HepG2 (cell line): ENCODE results near the gene UQCRC2. TPM values are rescaled to one million over a fixed set of nuclear protein-coding genes. Genes with fewer than 3 reads are reported as not detected.

ENCODE experiments used
- GLMP ChIP-seq: sonication (generic); formaldehyde crosslinking; IDR thresholded peaks from 2 replicates; pipeline ENCODE4 v1.9.0; 2021; ENCODE audit warnings: missing genetic modification reagents, mild to moderate bottlenecking, borderline replicate concordance
- HDAC1 ChIP-seq: sonication (generic); formaldehyde crosslinking; IDR thresholded peaks from 2 replicates; pipeline ENCODE4 v1.5.1; 2020; ENCODE audit warnings: mild to moderate bottlenecking, missing genetic modification reagents
- HNF4G ChIP-seq, 2 experiments: sonication (generic) in 1 of 2; formaldehyde crosslinking in 1 of 2; IDR thresholded peaks; 2 replicates each; pipeline versions ENCODE4 v1.4.0 to v1.6.1; 2011 to 2020; ENCODE audit warnings: borderline replicate concordance in 2 of 2, low read depth in 2 of 2, mild to moderate bottlenecking in 2 of 2, low read length in 1 of 2, missing genetic modification reagents in 1 of 2, moderate library complexity in 1 of 2
- HNRNPUL1 ChIP-seq: fragments of 200-400 bp; formaldehyde crosslinking; IDR thresholded peaks from 2 replicates; pipeline ENCODE4 v1.6.1; 2017; ENCODE audit warnings: low read depth, mild to moderate bottlenecking, low read length, moderate library complexity
- KDM6A ChIP-seq: IDR thresholded peaks from 2 replicates; pipeline ENCODE4 v1.6.1; 2016; ENCODE audit warnings: low read depth
- KLF11 ChIP-seq: IDR thresholded peaks from 2 replicates; pipeline ENCODE4 v1.6.1; 2016; ENCODE audit warnings: missing compliant biosample characterization
- RARG ChIP-seq: sonication (generic); formaldehyde crosslinking; IDR thresholded peaks from 2 replicates; pipeline ENCODE4 v1.4.0; 2020; ENCODE audit warnings: low read depth, mild to moderate bottlenecking, missing genetic modification reagents
- RXRA ChIP-seq: sonication (generic); formaldehyde crosslinking; IDR thresholded peaks from 2 replicates; pipeline ENCODE4 v1.5.1; 2020; ENCODE audit warnings: missing genetic modification reagents
- SP1 ChIP-seq, 2 experiments: fragments of 450-650 bp in 1 of 2; sonication (generic) in 1 of 2; formaldehyde crosslinking in 1 of 2; IDR thresholded peaks; 2 replicates each; pipeline versions ENCODE4 v1.4.0 to v1.6.1; 2016 to 2020; ENCODE audit warnings: missing genetic modification reagents in 1 of 2
- STAG1 ChIP-seq: sonication (generic); formaldehyde crosslinking; IDR thresholded peaks from 2 replicates; pipeline ENCODE4 v1.4.0; 2020; ENCODE audit warnings: missing genetic modification reagents
- TBL1XR1 ChIP-seq: fragments of 150-350 bp; IDR thresholded peaks from 2 replicates; pipeline ENCODE4 v1.6.1; 2014; ENCODE audit warnings: borderline replicate concordance, low read length; ENCODE audit not compliant: partially characterized antibody
- TSC22D2 ChIP-seq: sonication (generic); formaldehyde crosslinking; IDR thresholded peaks from 2 replicates; pipeline ENCODE4 v1.5.1; 2020; ENCODE audit warnings: missing genetic modification reagents, mild to moderate bottlenecking, borderline replicate concordance
- ZFP36 ChIP-seq: fragments of 150-350 bp; IDR thresholded peaks from 2 replicates; pipeline ENCODE4 v1.6.1; 2018; ENCODE audit warnings: borderline replicate concordance, low read length, low read depth; ENCODE audit not compliant: partially characterized antibody
- ZFYVE20 ChIP-seq: sonication (generic); formaldehyde crosslinking; IDR thresholded peaks from 2 replicates; pipeline ENCODE4 v1.8.0; 2023; ENCODE audit warnings: low read depth, mild to moderate bottlenecking, moderate library complexity, missing genetic modification reagents, borderline replicate concordance
- ZKSCAN5 ChIP-seq: sonication (generic); formaldehyde crosslinking; IDR thresholded peaks from 2 replicates; pipeline ENCODE4 v1.5.1; 2020; ENCODE audit warnings: mild to moderate bottlenecking, missing genetic modification reagents
- ZNF274 ChIP-seq: sonication (generic); formaldehyde crosslinking; IDR thresholded peaks from 2 replicates; pipeline ENCODE4 v1.5.1; 2020; ENCODE audit warnings: mild to moderate bottlenecking, missing genetic modification reagents
- ZNF280D ChIP-seq: sonication (generic); formaldehyde crosslinking; IDR thresholded peaks from 2 replicates; pipeline ENCODE4 v1.5.1; 2020; ENCODE audit warnings: mild to moderate bottlenecking, missing genetic modification reagents
- ZNF354B ChIP-seq: sonication (generic); formaldehyde crosslinking; IDR thresholded peaks from 2 replicates; pipeline ENCODE4 v1.8.0; 2022; ENCODE audit warnings: mild to moderate bottlenecking, missing genetic modification reagents
- ZNF556 ChIP-seq: sonication (generic); formaldehyde crosslinking; IDR thresholded peaks from 2 replicates; pipeline ENCODE4 v1.4.0; 2020; ENCODE audit warnings: mild to moderate bottlenecking, missing genetic modification reagents, borderline replicate concordance
- polyA plus RNA-seq, 8 experiments: library from polyadenylated mRNA; depleted of rRNA in 3 of 8; stranded (reverse) in 7 of 8; unstranded in 1 of 8; fragments of >200 nt; fragmentation: Illumina TruSeq in 4 of 8; extraction: Trizol in 4 of 8; gene quantifications; 2 replicates each; pipeline versions ENCODE4 v1.2.1 to v1.2.3, GENCODE V29; 2011 to 2016; ENCODE audit warnings: low read depth in 4 of 8, missing spikeins in 1 of 8, mixed read lengths in 1 of 8; ENCODE audit not compliant: insufficient read depth in 1 of 8
- total RNA-seq, 5 experiments: library from RNA; depleted of rRNA; stranded (reverse); fragments of >200 nt; fragmentation: Illumina TruSeq; extraction: Trizol; gene quantifications; 2 replicates each; pipeline ENCODE4 v1.2.3, GENCODE V29; 2016; ENCODE audit warnings: low read depth in 1 of 5
- TF ChIP-seq, protein P1 (sequence below): IDR thresholded peaks from 2 replicates; pipeline ENCODE4 v1.6.1; 2012; ENCODE audit warnings: low read length, improper control_type of control experiment
- TF ChIP-seq, protein P2 (sequence below): sonication (generic); formaldehyde crosslinking; IDR thresholded peaks from 2 replicates; pipeline ENCODE4 v1.4.0; 2020; ENCODE audit warnings: missing genetic modification reagents

The UQCRC2 gene
- total and polyA plus RNA-seq, 2 of the 13 experiments (the other 11 are each of a cell fraction or from before 2014, with no cell fraction given): 442 to 536 TPM

GRCh38 chr16:22008215-22009059 lies 55.3 kb downstream of the UQCRC2 start (continued):
- 0 out of 2 replicates have a peak, but pooled peaks have one; percentile 48 for TF ChIP-seq ZNF280D
- no peak for TF ChIP-seq SP1 (IDR thresholded peaks at IDR 0.05)
- no peak for TF ChIP-seq SP1 (CRISPR knock-in tag; IDR thresholded peaks at IDR 0.05)
- no peak for TF ChIP-seq GLMP (CRISPR knock-in tag)
- TF ChIP-seq KLF11 (CRISPR knock-in tag): no peak
- no peak for TF ChIP-seq TSC22D2 (CRISPR knock-in tag)
- no peak; the same call in 1 of the 2 replicates for TF ChIP-seq RXRA
- no peak for TF ChIP-seq KDM6A (CRISPR knock-in tag)
- no peak for TF ChIP-seq TBL1XR1
- TF ChIP-seq HNF4G (IDR thresholded peaks at IDR 0.05; ENCODE audit: borderline replicate concordance, low read depth, low read length): no peak
- TF ChIP-seq HNF4G (CRISPR knock-in tag; IDR thresholded peaks at IDR 0.05; ENCODE audit: borderline replicate concordance, low read depth): 0 out of 2 replicates have a peak, but pooled peaks have one; percentile 13
- TF ChIP-seq ZNF354B (CRISPR knock-in tag): no peak
- TF ChIP-seq, protein P1, sequence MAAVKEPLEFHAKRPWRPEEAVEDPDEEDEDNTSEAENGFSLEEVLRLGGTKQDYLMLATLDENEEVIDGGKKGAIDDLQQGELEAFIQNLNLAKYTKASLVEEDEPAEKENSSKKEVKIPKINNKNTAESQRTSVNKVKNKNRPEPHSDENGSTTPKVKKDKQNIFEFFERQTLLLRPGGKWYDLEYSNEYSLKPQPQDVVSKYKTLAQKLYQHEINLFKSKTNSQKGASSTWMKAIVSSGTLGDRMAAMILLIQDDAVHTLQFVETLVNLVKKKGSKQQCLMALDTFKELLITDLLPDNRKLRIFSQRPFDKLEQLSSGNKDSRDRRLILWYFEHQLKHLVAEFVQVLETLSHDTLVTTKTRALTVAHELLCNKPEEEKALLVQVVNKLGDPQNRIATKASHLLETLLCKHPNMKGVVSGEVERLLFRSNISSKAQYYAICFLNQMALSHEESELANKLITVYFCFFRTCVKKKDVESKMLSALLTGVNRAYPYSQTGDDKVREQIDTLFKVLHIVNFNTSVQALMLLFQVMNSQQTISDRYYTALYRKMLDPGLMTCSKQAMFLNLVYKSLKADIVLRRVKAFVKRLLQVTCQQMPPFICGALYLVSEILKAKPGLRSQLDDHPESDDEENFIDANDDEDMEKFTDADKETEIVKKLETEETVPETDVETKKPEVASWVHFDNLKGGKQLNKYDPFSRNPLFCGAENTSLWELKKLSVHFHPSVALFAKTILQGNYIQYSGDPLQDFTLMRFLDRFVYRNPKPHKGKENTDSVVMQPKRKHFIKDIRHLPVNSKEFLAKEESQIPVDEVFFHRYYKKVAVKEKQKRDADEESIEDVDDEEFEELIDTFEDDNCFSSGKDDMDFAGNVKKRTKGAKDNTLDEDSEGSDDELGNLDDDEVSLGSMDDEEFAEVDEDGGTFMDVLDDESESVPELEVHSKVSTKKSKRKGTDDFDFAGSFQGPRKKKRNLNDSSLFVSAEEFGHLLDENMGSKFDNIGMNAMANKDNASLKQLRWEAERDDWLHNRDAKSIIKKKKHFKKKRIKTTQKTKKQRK: no peak
- no peak for TF ChIP-seq ZNF556 (CRISPR knock-in tag)
- TF ChIP-seq ZNF274: 0 out of 2 replicates have a peak, but pooled peaks have one; percentile 15
- TF ChIP-seq HNRNPUL1: no peak
- no peak for TF ChIP-seq ZKSCAN5 (CRISPR knock-in tag)
- TF ChIP-seq RARG (CRISPR knock-in tag): no peak
- TF ChIP-seq STAG1 (CRISPR knock-in tag): no peak
- TF ChIP-seq ZFYVE20 (CRISPR knock-in tag): no peak
- no peak for TF ChIP-seq ZFP36
- TF ChIP-seq, protein P2, sequence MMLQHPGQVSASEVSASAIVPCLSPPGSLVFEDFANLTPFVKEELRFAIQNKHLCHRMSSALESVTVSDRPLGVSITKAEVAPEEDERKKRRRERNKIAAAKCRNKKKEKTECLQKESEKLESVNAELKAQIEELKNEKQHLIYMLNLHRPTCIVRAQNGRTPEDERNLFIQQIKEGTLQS (CRISPR knock-in tag): no peak
- peak; percentile 35 for TF ChIP-seq HDAC1 (CRISPR knock-in tag)
